ENCODE results near the gene CISD3.

DNA sequence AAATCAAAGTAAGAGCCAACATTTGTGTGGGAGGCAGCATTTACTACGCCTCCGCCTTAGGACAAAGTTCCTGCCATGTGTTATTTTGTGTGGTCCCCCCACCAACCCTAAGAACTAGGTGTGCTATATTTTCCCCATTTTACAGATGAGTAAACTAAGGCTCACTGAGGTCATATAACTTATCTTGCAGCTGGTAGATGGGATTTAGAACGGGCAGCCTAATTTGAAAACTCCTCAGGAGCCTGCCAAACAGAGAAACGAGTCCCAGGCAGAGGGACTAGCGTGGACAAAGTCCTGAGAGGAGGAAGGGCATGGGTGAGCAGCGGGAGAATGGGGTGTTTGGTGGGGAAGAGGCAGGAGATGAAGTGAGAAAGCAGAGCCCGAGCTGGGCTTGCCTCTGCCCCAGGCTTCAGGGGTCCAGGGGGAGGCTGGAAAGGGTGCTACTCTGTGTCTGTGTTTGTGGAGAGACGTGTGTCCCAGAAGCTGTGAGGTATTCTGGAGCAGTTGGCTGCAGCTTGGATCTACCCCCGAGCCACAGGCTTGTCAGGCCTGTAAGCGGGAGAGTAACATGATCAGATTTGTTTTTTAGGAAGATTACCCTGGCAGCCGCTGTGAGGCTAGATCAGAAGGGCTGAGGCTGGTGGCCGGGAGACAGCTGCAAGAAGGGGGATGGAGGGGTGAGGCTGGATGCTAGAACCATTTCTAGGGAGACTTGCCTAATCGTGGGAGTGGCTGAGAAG is 20.1 kb upstream of the CISD3 start:
- TF ChIP-seq, protein P1, sequence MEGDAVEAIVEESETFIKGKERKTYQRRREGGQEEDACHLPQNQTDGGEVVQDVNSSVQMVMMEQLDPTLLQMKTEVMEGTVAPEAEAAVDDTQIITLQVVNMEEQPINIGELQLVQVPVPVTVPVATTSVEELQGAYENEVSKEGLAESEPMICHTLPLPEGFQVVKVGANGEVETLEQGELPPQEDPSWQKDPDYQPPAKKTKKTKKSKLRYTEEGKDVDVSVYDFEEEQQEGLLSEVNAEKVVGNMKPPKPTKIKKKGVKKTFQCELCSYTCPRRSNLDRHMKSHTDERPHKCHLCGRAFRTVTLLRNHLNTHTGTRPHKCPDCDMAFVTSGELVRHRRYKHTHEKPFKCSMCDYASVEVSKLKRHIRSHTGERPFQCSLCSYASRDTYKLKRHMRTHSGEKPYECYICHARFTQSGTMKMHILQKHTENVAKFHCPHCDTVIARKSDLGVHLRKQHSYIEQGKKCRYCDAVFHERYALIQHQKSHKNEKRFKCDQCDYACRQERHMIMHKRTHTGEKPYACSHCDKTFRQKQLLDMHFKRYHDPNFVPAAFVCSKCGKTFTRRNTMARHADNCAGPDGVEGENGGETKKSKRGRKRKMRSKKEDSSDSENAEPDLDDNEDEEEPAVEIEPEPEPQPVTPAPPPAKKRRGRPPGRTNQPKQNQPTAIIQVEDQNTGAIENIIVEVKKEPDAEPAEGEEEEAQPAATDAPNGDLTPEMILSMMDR (tag by site-specific recombination; IDR thresholded peaks at IDR 0.05) = no peak
- no peak for TF ChIP-seq SP2 (tag by site-specific recombination; IDR thresholded peaks at IDR 0.05)
- TF ChIP-seq HOXA7 (CRISPR knock-in tag; IDR thresholded peaks at IDR 0.05; ENCODE audit: borderline replicate concordance) = no peak
- no peak for TF ChIP-seq GLI4 (tag by site-specific recombination; IDR thresholded peaks at IDR 0.05)

Measured in HEK293 (cell line).